ENCODE results near the gene HNRNPA2B1. TPM values are rescaled to one million over a fixed set of nuclear protein-coding genes. Genes with fewer than 3 reads are reported as not detected.
"Not testable (repeated sequence)": the region's sequence is repeated elsewhere in the genome, so short reads cannot be mapped to it uniquely, and the experiment has no call there.

HNRNPA2B1 gene
- total RNA-seq, 1 experiment from 2014 or later, result 201 TPM

- in situ Hi-C loops (cut with HindIII; ENCODE audit: low pct_unique_long_range_greater_than_20kb, low sequenced_read_pairs), result no loop called here
These were observed 505 bp downstream of the HNRNPA2B1 start for GRCh38 chr7:26200038-26200443.

GRCh38 chr7:26199301-26200037 lies 1.1 kb downstream of the HNRNPA2B1 start:
- DNase-seq (ENCODE audit: low read depth, low spot score), result peak; percentile 91
- in situ Hi-C loops (cut with HindIII; ENCODE audit: low pct_unique_long_range_greater_than_20kb, low sequenced_read_pairs), result loop anchor here (5.0 to 10.0 kb wide), 2 partner anchors 82 to 305 kb away; no protein-coding TSS in a partner anchor

More at GRCh38 chr7:26200038-26200443, 505 bp downstream of the HNRNPA2B1 start:
- peak; percentile 68 for DNase-seq (ENCODE audit: low read depth, low spot score)

- no peak for DNase-seq (ENCODE audit: low read depth, low spot score)
- in situ Hi-C loops (cut with HindIII; ENCODE audit: low pct_unique_long_range_greater_than_20kb, low sequenced_read_pairs), result loop anchor here (5.0 to 10.0 kb wide), 2 partner anchors 81 to 304 kb away; no protein-coding TSS in a partner anchor
These were observed 1.8 kb downstream of the HNRNPA2B1 start for GRCh38 chr7:26198781-26199169.

GRCh38 chr7:26198133-26198780 lies 2.3 kb downstream of the HNRNPA2B1 start:
- DNase-seq (ENCODE audit: low read depth, low spot score), result peak; percentile 68

GRCh38 chr7:26197153-26198115 lies 3.1 kb downstream of the HNRNPA2B1 start:
- no peak for DNase-seq (ENCODE audit: low read depth, low spot score)
- in situ Hi-C loops (cut with HindIII; ENCODE audit: low pct_unique_long_range_greater_than_20kb, low sequenced_read_pairs), result loop anchor here (5.0 to 10.0 kb wide), 2 partner anchors 80 to 303 kb away; no protein-coding TSS in a partner anchor

More at GRCh38 chr7:26198133-26198780, 2.3 kb downstream of the HNRNPA2B1 start:
- in situ Hi-C loops (cut with HindIII; ENCODE audit: low pct_unique_long_range_greater_than_20kb, low sequenced_read_pairs), result loop anchor here (5.0 to 10.0 kb wide), 2 partner anchors 81 to 303 kb away; no protein-coding TSS in a partner anchor

GRCh38 chr7:26195867-26196657 lies 4.5 kb downstream of the HNRNPA2B1 start:
- DNase-seq (ENCODE audit: low read depth, low spot score), result no peak
- in situ Hi-C loops (cut with HindIII; ENCODE audit: low pct_unique_long_range_greater_than_20kb, low sequenced_read_pairs), result loop anchor here (5.0 to 10.0 kb wide), 2 partner anchors 79 to 301 kb away; no protein-coding TSS in a partner anchor

GRCh38 chr7:26195182-26195581 lies 5.4 kb downstream of the HNRNPA2B1 start:
- no peak for DNase-seq (ENCODE audit: low read depth, low spot score)
- in situ Hi-C loops (cut with HindIII; ENCODE audit: low pct_unique_long_range_greater_than_20kb, low sequenced_read_pairs), result loop anchor here (5.0 to 10.0 kb wide), 2 partner anchors 78 to 300 kb away; no protein-coding TSS in a partner anchor

GRCh38 chr7:26194764-26195163 lies 5.8 kb downstream of the HNRNPA2B1 start:
- DNase-seq (ENCODE audit: low read depth, low spot score), result not testable (repeated sequence)
- in situ Hi-C loops (cut with HindIII; ENCODE audit: low pct_unique_long_range_greater_than_20kb, low sequenced_read_pairs), result loop anchor here (5.0 to 10.0 kb wide), 2 partner anchors 77 to 300 kb away; no protein-coding TSS in a partner anchor

GRCh38 chr7:26193432-26194207 lies 6.9 kb downstream of the HNRNPA2B1 start:
- in situ Hi-C loops (cut with HindIII; ENCODE audit: low pct_unique_long_range_greater_than_20kb, low sequenced_read_pairs), result loop anchor here (10.0 kb wide), 1 partner anchor 299 kb away; no protein-coding TSS in a partner anchor
- DNase-seq (ENCODE audit: low read depth, low spot score), result no peak

GRCh38 chr7:26192485-26193087 lies 8.0 kb downstream of the HNRNPA2B1 start:
- in situ Hi-C loops (cut with HindIII; ENCODE audit: low pct_unique_long_range_greater_than_20kb, low sequenced_read_pairs), result loop anchor here (10.0 kb wide), 1 partner anchor 298 kb away; no protein-coding TSS in a partner anchor
- DNase-seq (ENCODE audit: low read depth, low spot score), result no peak

GRCh38 chr7:26191974-26192479 lies 8.5 kb downstream of the HNRNPA2B1 start:
- DNase-seq (ENCODE audit: low read depth, low spot score), result no peak
- in situ Hi-C loops (cut with HindIII; ENCODE audit: low pct_unique_long_range_greater_than_20kb, low sequenced_read_pairs), result loop anchor here (10.0 kb wide), 1 partner anchor 297 kb away; no protein-coding TSS in a partner anchor

- DNase-seq (ENCODE audit: low read depth, low spot score), result no peak
- in situ Hi-C loops (cut with HindIII; ENCODE audit: low pct_unique_long_range_greater_than_20kb, low sequenced_read_pairs), result loop anchor here (10.0 kb wide), 1 partner anchor 297 kb away; no protein-coding TSS in a partner anchor
These were observed 9.1 kb downstream of the HNRNPA2B1 start for GRCh38 chr7:26191233-26191973.

- DNase-seq (ENCODE audit: low read depth, low spot score), result no peak
- in situ Hi-C loops (cut with HindIII; ENCODE audit: low pct_unique_long_range_greater_than_20kb, low sequenced_read_pairs), result loop anchor here (10.0 kb wide), 1 partner anchor 296 kb away; no protein-coding TSS in a partner anchor
These were observed 10.1 kb downstream of the HNRNPA2B1 start for GRCh38 chr7:26190417-26190869.

GRCh38 chr7:26189697-26190096 lies 10.8 kb downstream of the HNRNPA2B1 start:
- no peak for DNase-seq (ENCODE audit: low read depth, low spot score)
- in situ Hi-C loops (cut with HindIII; ENCODE audit: low pct_unique_long_range_greater_than_20kb, low sequenced_read_pairs), result loop anchor here (10.0 kb wide), 2 partner anchors 95 to 295 kb away; no protein-coding TSS in a partner anchor

Data from SK-MEL-5 (cell line).